Neural cell (in vitro differentiated cells): ENCODE data around the gene MEX3B.

Source experiments
- CTCF ChIP-seq: fragments of 450-650 bp; IDR thresholded peaks from 2 replicates; pipeline ENCODE4 v1.5.1; 2014; ENCODE audit warnings: antibody characterized with exemption, mild to moderate bottlenecking, moderate library complexity; ENCODE audit not compliant: poor library complexity, severe bottlenecking
- EZH2 ChIP-seq: fragments of 200-600, 300-800 bp; shearing (Covaris generic), sonication (generic); IDR thresholded peaks from 2 replicates; pipeline ENCODE4 v1.6.1; 2014; ENCODE audit warnings: antibody characterized with exemption, low read length, borderline replicate concordance, mild to moderate bottlenecking; ENCODE audit not compliant: insufficient read depth, poor library complexity, severe bottlenecking
- POLR2AphosphoS5 ChIP-seq: IDR thresholded peaks from 2 replicates; pipeline ENCODE4 v1.6.1; 2012
- SMC3 ChIP-seq: fragments of 450-650 bp; conservative IDR thresholded peaks from 2 replicates; pipeline ENCODE4 v1.6.1; 2014; ENCODE audit warnings: antibody characterized with exemption, mild to moderate bottlenecking, moderate library complexity; ENCODE audit not compliant: poor library complexity

DNA sequence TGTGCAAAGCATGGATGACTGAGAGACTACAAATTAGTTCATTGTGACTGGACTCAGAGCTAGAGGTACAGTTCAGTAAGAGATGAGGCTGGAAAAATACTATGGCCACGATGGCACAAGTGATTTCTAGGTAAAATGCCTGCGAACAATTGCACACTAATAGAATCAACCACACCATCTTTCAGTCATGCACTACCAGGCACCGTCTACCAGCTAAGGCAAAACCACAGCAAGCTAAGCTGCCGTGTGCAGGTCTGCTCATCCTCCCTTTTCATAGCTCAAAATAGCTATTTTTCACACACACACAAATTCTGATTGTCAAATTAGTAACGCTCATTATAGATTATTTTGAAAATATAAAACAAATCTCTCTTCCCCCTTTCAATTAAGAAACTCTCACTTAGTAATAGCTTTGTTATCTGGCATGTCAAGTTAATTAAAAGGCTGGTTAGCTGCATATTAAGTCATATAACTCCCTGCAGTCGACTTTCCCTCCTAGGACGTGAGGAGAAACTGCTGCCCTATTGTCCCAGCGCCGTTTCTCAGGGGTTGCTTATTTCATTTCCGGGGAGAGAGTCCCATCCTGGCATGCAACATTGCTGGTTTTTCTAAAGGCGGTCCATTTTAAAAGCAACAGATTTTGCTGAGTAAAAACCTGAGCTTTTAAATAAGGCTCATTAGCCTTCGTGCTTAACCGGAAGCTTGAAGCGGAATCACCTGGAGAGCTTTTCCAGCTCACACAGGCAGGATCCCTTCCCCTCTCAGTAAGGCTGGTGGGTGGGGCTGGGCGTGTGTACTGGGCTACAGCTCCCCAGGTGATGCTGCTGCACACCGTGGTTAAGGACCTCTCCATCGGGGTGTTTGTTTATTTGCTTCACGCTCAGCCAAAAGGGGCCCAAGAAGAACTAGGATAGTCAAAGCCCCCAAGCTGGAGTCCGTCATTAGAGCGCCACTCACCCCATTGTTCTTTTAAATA is 16.9 kb upstream of the MEX3B start:
- no peak for TF ChIP-seq CTCF
- TF ChIP-seq SMC3: no peak
- no peak for TF ChIP-seq POLR2AphosphoS5
- TF ChIP-seq EZH2: no peak
